Breast epithelium (tissue), 4 donors: ENCODE results near the gene LRRC4B. TPM values are rescaled to one million over a fixed set of nuclear protein-coding genes. Genes with fewer than 3 reads are reported as not detected.
A peak's percentile ranks its signal among the peaks of the same experiment; 100 is the strongest.

Source experiments
- DNase-seq, 2 donors: peaks; one replicate each; pipeline ENCODE4 v3.0.0-alpha.2; 2019; ENCODE audit warnings: low spot score in 2 of 2
- H3K27ac ChIP-seq, 2 donors: fragments of 200-600 bp; sonication (generic) in 1 of 2; one replicate each; pipeline ENCODE4 v1.5.1; 2016 to 2019; ENCODE audit warnings: mild to moderate bottlenecking in 1 of 2
- H3K27me3 ChIP-seq, 2 donors: fragments of 200-600 bp; sonication (generic) in 1 of 2; one replicate each; pipeline versions ENCODE4 v1.5.1 to v1.6.0; 2017 to 2019; ENCODE audit warnings: control low read depth in 1 of 2, mild to moderate bottlenecking in 1 of 2
- H3K36me3 ChIP-seq: fragments of 200-600 bp; one replicate; pipeline ENCODE4 v1.5.1; 2019
- H3K4me1 ChIP-seq, 2 donors: fragments of 200-600 bp; sonication (generic); one replicate each; pipeline ENCODE4 v1.5.1; 2016 to 2019; ENCODE audit warnings: control low read depth in 1 of 2
- H3K4me3 ChIP-seq, 3 donors: fragments of 200-600 bp; sonication (generic); 1 replicate in 2 of 3; 2 replicates in 1 of 3; pipeline ENCODE4 v1.5.1; 2016 to 2019; ENCODE audit warnings: mild to moderate bottlenecking in 3 of 3, moderate library complexity in 2 of 3
- H3K9me3 ChIP-seq, 2 donors: fragments of 200-600 bp; sonication (generic) in 1 of 2; one replicate each; pipeline ENCODE4 v1.5.1; 2016 to 2019; ENCODE audit warnings: control low read depth in 1 of 2
- CTCF ChIP-seq, 3 donors: fragments of 450-650 bp; IDR thresholded peaks; one replicate each; pipeline ENCODE4 v1.5.1; 2016 to 2017; ENCODE audit warnings: antibody characterized with exemption in 3 of 3, mild to moderate bottlenecking in 3 of 3, moderate library complexity in 3 of 3
- POLR2A ChIP-seq: fragments of 450-650 bp; IDR thresholded peaks from one replicate; pipeline ENCODE4 v1.6.1; 2016; ENCODE audit warnings: antibody characterized with exemption, mild to moderate bottlenecking, moderate library complexity
- POLR2AphosphoS5 ChIP-seq, 3 donors: sonication (generic); formaldehyde crosslinking; IDR thresholded peaks; one replicate each; pipeline ENCODE4 v1.6.1; 2017; ENCODE audit warnings: antibody characterized with exemption in 3 of 3
- intact Hi-C: fragments of 100-400 bp; cut with DNase I; formaldehyde crosslinking; loops from one replicate; pipeline ENCODE4 v1.15.1; 2023; ENCODE audit warnings: low total_unique reads
- total RNA-seq, 3 donors: library from RNA; depleted of rRNA; stranded (reverse); fragments of >200 nt; gene quantifications; one replicate each; pipeline ENCODE4 v1.1.0, GENCODE V29; 2016

LRRC4B gene
- total RNA-seq, 3 donors from 2014 or later, result 0.16 to 1.3 (median 1.2) TPM

- DNase-seq, result no peak
- intact Hi-C loops, result no loop called here
- Histone ChIP-seq H3K27ac (no peak overlapping the region), H3K9me3 (no peaks in the 10 kb centered on the region), H3K27me3 (peaks cover 0 to 26% of the 10 kb centered on the region in 2 donors), H3K4me1 (peaks cover 7% of the 10 kb centered on the region in 2 donors), H3K4me3 (no peak overlapping the region), H3K36me3 (no peaks in the 10 kb centered on the region)
- no peak for TF ChIP-seq CTCF (IDR thresholded peaks at IDR 0.05)
- TF ChIP-seq POLR2AphosphoS5 (IDR thresholded peaks at IDR 0.05), result no peak
- no peak for TF ChIP-seq POLR2A
These were observed 55.1 kb downstream of the LRRC4B start for GRCh38 chr19:50512999-50513745.

GRCh38 chr19:50512112-50512998 lies 55.9 kb downstream of the LRRC4B start:
- intact Hi-C loops, result no loop called here
- peak overlapping the region in 1 of 2 donors; percentile 87 for H3K27ac ChIP-seq
- no peak for DNase-seq

GRCh38 chr19:50511069-50511822 lies 57.0 kb downstream of the LRRC4B start, which contains the start of gene JOSD2:
TSS of gene JOSD2 (minus strand) at chr19:50511191. CDS start at chr19:50510431, 760 bp downstream.
- peaks cover 0 to 18% of the 10 kb centered on the region in 2 donors for H3K27me3 ChIP-seq
- peak; percentile 97 to 99 for DNase-seq
- peak; percentile 85 to 96 (median 93) for TF ChIP-seq POLR2AphosphoS5 (IDR thresholded peaks at IDR 0.05)
- TF ChIP-seq POLR2A, result no peak
- peak in 1 of 3 donors; percentile 37 for TF ChIP-seq CTCF (IDR thresholded peaks at IDR 0.05)
- peak within 1 kb of the TSS; percentile 87 to 89 for H3K27ac ChIP-seq
- intact Hi-C loops, result no loop called here
- H3K4me3 ChIP-seq, result peak within 1 kb of the TSS; percentile 76 to 92 (median 81)
- H3K9me3 ChIP-seq, result no peaks in the 10 kb centered on the region
- H3K4me1 ChIP-seq, result peaks cover 7% of the 10 kb centered on the region in 2 donors
- no peaks in the 10 kb centered on the region for H3K36me3 ChIP-seq

More at GRCh38 chr19:50512112-50512998, 55.9 kb downstream of the LRRC4B start:
- Histone ChIP-seq H3K36me3 (no peaks in the 10 kb centered on the region), H3K9me3 (no peaks in the 10 kb centered on the region), H3K4me1 (peaks cover 7% of the 10 kb centered on the region in 2 donors), H3K4me3 (peak overlapping the region in 2 of 3 donors; percentile 76 to 92), H3K27me3 (peaks cover 0 to 22% of the 10 kb centered on the region in 2 donors)
- TF ChIP-seq CTCF (IDR thresholded peaks at IDR 0.05) (no peak), POLR2AphosphoS5 (IDR thresholded peaks at IDR 0.05) (no peak), POLR2A (no peak)

- peaks cover 7% of the 10 kb centered on the region in 2 donors for H3K4me1 ChIP-seq
- TF ChIP-seq CTCF (IDR thresholded peaks at IDR 0.05), result no peak
- TF ChIP-seq POLR2AphosphoS5 (IDR thresholded peaks at IDR 0.05), result no peak
- TF ChIP-seq POLR2A, result no peak
- H3K36me3 ChIP-seq, result no peaks in the 10 kb centered on the region
- H3K4me3 ChIP-seq, result peak overlapping the region; percentile 76 to 92 (median 81)
- peaks cover 0 to 18% of the 10 kb centered on the region in 2 donors for H3K27me3 ChIP-seq
- H3K9me3 ChIP-seq, result no peaks in the 10 kb centered on the region
- intact Hi-C loops, result no loop called here
- peak overlapping the region; percentile 87 to 89 for H3K27ac ChIP-seq
- no peak for DNase-seq
These were observed 57.6 kb downstream of the LRRC4B start for GRCh38 chr19:50510700-50511068.
